Activated T-helper 1 cell treated with anti-CD3 and anti-CD28 coated beads, Interleukin-2, amount 50 U/mL, for 16 hours (primary cell): ENCODE data around the gene FBXL13.
"Not testable (repeated sequence)": the region's sequence is repeated elsewhere in the genome, so short reads cannot be mapped to it uniquely, and the experiment has no call there.

Experiments
- DNase-seq, 2 donors: peaks; one replicate each; pipeline ENCODE4 v3.0.0-alpha.2; 2020; ENCODE audit warnings: low read depth in 1 of 2, low spot score in 1 of 2

Gene FBXL13

GRCh38 chr7:103074519-103075336 is at the start of gene FBXL13, which contains the start of gene ARMC10:
FBXL13 (minus strand) TSS chr7:103074796.
ARMC10 (plus strand) TSS chr7:103075140; CDS start chr7:103075273, 133 bp downstream.
- peak; percentile 78 to 88 for DNase-seq

DNA sequence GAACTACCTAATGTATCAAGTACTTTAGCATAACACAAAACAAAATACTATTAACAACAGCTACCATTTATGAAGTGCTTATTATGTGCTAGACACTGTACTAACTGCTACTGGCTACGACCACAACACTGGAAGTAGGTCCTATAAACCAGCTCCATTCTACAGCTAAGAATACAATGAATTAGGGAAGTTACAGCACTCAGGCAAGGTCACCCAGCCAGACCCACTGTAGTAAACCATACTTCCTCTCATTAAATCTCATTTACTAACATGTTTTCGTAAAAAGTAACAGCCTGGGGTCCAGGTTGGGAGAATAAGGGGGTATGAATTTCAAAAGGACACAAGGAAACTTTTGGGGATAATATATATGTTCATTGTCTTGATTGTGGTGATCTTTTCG is 48.9 kb upstream of the FBXL13 start:
- no peak for DNase-seq

GRCh38 chr7:103121641-103122040 is 47.0 kb upstream of the FBXL13 start:
- DNase-seq: no peak

DNA sequence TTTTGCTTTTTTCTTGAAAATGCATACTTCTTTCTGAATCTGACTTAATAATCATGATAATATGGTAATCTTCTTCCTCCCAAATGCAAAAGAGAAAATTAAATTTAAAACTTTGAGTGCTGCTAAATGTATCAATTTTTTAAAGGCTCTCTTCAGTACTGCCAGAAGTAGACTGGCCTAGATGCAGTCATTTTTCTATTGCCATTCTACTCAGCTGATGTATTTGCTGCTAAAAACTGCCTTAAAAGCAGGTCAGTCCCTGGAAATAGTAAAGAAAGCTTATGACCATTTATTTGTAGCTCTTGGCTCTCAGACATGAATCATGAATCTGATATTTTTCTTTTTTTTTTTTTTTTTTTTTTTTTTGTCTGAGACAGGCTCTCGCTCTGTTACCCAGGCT is 45.8 kb upstream of the FBXL13 start:
- DNase-seq: no peak

DNA sequence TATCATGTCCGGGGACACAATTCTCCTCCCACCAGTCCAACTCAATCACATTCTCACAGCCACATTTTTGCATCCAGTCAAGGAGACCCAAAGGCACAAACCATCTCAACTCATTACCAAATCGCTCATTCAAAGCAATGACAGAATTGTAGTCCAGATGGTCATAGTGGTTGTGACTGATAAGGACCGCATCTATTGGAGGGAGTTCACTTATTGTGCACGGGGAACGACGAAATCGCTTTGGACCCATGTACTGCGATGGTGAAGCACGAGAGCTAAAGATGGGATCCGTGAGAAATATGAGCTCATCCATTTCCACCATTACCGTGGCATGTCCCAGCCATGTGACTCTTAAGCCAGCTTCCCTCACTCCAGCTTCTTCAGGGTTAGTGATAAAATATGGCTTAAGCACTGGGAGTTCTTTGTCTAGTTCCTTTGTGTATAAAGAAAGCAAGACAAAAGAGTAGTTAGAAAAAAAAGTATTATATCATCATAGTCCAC is 45.2 kb upstream of the FBXL13 start:
- no peak for DNase-seq

DNA sequence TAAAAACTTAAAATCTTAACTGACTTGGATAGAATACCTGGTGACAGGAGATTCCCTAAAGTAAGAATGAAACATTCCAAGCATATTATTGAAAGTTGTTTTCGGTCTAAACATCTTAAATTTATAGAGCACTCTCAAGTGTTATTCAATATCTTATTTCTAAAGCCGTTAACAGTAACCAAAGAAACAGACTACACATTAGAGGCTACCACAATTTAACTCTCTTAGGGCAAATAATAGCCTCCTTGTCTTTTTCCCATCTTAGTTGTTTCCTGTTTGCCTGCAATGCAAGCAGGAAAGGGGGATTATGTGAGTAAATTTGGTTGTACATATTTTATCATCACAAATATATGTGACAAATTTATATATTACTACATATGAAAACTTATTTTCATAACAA is 42.9 kb upstream of the FBXL13 start:
- no peak for DNase-seq

- DNase-seq: no peak
Measured at GRCh38 chr7:103116991-103117390, 42.4 kb upstream of the FBXL13 start.

DNA sequence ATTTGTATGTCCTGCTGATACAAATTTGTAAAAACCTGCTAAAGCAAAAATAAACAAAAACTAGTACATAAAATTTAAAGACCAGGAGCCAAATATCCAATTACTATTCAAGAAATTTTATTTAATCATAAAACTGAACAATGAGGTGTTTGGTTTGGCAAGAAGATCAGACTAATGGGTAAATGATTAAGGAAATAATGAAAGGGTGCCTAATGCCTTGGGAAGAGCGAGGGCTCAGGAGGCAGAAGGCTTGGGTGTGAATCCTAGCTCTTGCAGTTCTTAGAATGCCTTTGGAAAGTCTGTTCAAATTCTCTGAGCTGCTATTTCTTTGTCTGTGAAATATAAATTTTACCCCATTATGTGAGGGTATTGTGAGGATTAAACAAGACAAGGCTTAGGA is 41.9 kb upstream of the FBXL13 start:
- DNase-seq: no peak

DNA sequence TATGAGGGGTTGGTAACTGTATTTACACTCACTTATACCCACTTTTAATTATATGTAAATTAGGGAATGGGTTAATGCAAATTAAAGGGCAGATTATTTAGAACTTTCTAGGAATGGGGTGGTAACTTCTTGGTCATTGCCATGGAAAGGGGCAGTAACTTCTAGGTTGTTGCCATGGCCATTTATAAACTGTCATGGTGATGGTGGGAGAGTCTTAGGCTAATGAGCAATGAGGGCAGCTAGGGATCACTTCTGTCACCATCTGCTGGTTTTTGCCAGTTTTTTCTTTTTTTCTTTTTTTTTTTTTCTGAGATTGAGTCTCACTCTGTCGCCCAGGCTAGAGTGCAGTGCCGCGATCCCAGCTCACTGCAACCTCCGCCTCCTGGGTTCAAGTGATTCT is 41.2 kb upstream of the FBXL13 start:
- DNase-seq: no peak

- DNase-seq: no peak
Measured at GRCh38 chr7:103114576-103115008, 40.0 kb upstream of the FBXL13 start.

GRCh38 chr7:103113164-103113563 is 38.6 kb upstream of the FBXL13 start:
- no peak for DNase-seq

DNA sequence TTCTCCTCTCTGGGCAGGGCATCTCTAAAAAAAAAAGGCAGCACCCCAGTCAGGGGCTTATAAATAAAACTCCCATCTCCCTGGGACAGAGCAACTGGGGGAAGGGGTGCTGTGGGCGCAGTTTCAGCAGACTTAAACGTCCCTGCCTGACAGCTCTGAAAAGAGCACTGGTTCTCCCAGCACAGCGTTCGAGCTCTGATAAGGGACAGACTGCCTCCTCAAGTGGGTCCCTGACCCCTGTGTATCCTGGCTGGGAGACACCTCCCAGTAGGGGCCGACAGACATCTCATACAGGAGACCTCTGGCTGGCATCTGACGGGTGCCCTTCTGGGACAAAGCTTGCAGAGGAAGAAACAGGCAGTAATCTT is 32.1 kb upstream of the FBXL13 start:
- DNase-seq: not testable (repeated sequence)

- DNase-seq: no peak
Measured at GRCh38 chr7:103106005-103106702, 31.6 kb upstream of the FBXL13 start.

DNA sequence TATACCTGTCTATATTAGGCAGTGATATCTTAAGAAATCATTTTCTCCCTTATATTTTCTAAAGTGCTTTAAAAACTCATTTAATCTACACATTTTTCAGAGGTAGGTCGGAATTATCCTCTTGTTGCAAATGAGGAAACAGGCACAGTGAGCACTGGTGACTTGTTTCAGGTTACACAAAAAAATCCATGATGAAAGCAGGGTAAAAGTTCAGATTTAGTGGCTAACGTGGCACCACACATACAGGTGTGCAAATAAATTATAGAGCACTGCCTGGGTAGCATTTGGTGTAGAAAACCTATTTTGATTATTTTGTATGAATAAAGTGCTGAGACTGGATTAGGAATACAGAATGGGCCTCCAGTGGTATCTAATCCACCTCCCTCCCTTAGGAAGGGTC is 26.9 kb upstream of the FBXL13 start:
- DNase-seq: no peak

DNA sequence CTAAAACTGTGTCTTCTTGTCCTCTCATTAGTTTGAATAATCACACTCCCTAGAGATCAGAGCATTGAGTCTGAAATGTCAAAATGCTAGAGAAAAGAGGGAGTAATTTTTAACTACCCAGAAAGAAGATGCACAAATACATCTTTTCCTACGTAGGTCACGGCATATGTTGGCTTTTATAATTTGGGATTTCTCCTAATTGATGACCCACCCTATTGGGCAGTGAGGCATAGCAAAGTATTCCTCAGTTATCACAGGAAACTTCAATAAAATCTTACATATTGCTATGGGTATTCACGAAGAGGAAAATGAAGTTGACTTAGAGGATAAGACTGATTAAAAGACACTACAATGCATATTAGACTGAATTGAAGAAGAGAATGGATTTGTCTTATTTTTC is 25.8 kb upstream of the FBXL13 start:
- no peak for DNase-seq

DNA sequence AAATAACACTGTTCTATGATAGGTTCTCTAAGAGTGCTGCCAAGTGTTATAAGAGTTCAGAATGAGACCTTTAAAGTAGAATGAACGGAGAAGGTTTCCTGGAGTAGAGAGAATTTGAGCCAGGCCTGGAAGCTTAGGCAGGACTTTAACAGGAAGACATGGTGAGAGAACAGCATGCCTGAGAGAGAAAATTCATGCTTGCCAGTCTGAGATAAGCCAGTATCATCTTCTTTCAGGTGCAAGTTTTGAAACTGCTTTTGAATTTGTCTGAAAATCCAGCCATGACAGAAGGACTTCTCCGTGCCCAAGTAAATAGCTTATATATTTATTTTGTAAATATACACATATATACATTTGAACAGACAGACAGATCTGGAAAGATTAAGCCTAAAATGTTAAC is 22.4 kb upstream of the FBXL13 start:
- no peak for DNase-seq

DNA sequence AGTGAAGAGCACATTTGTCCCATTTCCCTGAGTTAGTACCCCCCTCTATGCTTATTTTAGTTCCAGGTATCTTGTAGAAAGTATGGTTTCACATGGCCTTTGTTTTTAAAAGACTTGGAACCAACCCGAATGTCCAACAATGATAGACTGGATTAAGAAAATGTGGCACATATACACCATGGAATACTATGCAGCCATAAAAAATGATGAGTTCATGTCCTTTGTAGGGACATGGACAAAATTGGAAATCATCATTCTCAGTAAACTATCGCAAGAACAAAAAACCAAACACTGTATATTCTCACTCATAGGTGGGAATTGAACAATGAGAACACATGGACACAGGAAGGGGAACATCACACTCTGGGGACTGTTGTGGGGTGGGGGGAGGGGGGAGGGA is 21.0 kb upstream of the FBXL13 start:
- DNase-seq: not testable (repeated sequence)

DNA sequence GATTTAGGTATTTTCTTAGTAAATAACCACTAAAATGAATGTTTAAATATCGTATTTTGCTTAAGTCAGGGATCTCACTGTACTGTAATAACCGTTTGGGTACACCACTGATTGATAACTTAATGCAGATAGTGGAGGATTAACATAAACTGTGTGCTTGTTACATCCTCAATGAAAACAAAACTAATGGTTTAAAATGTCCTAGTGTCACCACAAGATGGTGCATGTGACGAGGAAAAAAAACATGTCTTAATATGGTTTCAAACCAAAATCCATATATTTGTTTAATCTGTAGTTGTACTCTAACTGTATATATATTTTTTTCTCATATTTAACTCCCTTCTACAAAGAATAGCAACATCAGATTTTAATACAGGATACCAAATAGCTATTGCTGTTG is 19.5 kb upstream of the FBXL13 start:
- DNase-seq: no peak

- no peak for DNase-seq
Measured at GRCh38 chr7:103093429-103093828, 18.8 kb upstream of the FBXL13 start.

DNA sequence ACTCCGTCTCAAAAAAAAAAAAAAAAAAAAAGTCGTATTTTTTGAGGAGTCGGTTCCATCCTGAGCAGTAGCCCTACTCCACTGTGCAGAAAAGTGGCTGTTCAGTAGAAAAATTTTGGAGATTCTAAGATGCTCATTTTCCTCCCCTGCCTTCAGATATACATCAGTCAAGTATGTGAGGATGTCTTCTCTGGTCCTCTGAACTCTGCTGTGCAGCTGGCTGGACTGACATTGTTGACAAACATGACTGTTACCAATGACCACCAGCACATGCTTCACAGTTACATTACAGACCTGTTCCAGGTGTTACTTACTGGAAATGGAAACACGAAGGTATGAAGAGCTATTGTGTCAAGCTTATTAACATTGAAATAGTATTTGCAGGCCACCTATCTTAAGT is 17.7 kb upstream of the FBXL13 start:
- DNase-seq: not testable (repeated sequence)

- no peak for DNase-seq
Measured at GRCh38 chr7:103083210-103083609, 8.6 kb upstream of the FBXL13 start.

- no peak for DNase-seq
Measured at GRCh38 chr7:103082497-103082896, 7.9 kb upstream of the FBXL13 start.
